ENCODE data around the gene C19orf53. TPM values are rescaled to one million over a fixed set of nuclear protein-coding genes. Genes with fewer than 3 reads are reported as not detected.
A peak's percentile ranks its signal among the peaks of the same experiment; 100 is the strongest.

Gene C19orf53
- total and polyA plus RNA-seq, 10 of the 15 experiments (the other 5 are each of a cell fraction or from before 2014, with no cell fraction given), result 109 to 449 (median 218) TPM

DNA sequence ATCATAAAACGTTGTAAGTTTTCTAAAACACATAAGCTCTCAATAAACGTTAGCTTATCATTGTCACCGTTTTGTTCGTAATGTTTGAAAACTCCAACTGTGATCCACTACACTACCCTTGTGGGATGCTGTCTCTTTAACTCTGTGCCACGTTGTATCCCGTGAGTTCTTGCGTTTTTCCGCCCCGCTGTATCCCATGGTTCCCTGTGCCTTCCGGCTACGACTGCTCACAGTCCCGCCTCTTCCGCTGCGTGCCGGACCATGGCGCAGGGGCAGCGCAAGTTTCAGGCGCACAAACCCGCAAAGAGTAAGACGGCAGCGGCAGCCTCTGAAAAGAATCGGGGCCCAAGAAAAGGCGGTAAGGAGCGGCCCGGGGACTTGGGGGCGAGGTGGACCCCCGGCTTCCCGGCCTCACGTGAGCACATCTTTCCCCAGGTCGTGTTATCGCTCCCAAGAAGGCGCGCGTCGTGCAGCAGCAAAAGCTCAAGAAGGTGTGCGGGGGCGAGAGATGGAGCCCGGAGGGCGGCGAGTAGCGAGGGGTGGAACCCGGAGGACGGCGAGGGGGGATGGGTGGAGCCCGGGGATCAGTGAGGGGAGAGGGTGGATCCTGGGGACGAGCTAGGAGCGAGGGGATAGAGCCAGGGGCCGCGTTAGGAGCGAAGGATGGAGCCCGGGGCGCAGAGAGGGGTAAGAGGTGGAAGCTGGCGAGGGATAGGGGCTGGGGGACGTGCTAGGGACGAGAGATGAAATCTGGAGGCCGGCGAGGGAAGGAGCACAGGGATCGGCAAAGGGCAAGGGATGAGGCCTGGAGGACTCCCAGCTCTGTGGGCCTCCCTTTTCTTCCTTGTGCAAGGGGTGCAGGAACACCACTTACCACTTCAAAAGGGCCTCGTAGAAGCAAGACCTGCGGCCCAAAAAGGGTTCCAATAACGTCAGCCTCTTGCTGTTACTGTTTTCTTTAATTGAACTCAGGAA is at the start of gene C19orf53 (continued):
- TF ChIP-seq, protein P1, sequence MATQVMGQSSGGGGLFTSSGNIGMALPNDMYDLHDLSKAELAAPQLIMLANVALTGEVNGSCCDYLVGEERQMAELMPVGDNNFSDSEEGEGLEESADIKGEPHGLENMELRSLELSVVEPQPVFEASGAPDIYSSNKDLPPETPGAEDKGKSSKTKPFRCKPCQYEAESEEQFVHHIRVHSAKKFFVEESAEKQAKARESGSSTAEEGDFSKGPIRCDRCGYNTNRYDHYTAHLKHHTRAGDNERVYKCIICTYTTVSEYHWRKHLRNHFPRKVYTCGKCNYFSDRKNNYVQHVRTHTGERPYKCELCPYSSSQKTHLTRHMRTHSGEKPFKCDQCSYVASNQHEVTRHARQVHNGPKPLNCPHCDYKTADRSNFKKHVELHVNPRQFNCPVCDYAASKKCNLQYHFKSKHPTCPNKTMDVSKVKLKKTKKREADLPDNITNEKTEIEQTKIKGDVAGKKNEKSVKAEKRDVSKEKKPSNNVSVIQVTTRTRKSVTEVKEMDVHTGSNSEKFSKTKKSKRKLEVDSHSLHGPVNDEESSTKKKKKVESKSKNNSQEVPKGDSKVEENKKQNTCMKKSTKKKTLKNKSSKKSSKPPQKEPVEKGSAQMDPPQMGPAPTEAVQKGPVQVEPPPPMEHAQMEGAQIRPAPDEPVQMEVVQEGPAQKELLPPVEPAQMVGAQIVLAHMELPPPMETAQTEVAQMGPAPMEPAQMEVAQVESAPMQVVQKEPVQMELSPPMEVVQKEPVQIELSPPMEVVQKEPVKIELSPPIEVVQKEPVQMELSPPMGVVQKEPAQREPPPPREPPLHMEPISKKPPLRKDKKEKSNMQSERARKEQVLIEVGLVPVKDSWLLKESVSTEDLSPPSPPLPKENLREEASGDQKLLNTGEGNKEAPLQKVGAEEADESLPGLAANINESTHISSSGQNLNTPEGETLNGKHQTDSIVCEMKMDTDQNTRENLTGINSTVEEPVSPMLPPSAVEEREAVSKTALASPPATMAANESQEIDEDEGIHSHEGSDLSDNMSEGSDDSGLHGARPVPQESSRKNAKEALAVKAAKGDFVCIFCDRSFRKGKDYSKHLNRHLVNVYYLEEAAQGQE (IDR thresholded peaks at IDR 0.05; ENCODE audit: low read depth, low read length), result 0 out of 2 replicates have a peak, but pooled peaks have one; percentile 18
- no peak for TF ChIP-seq MTA3 (IDR thresholded peaks at IDR 0.05; ENCODE audit: borderline replicate concordance, low read length)
- TF ChIP-seq NR2C2 (IDR thresholded peaks at IDR 0.05; ENCODE audit: borderline replicate concordance, control insufficient read depth, insufficient read length, low read depth), result no peak
- TF ChIP-seq NRF1 (conservative IDR thresholded peaks at IDR 0.05; ENCODE audit: low read depth, low read length), result 0 out of 2 replicates have a peak, but pooled peaks have one; percentile 20
- TF ChIP-seq STAT1 (conservative IDR thresholded peaks at IDR 0.05), result peak; percentile 97
- TF ChIP-seq TAF1 (IDR thresholded peaks at IDR 0.05; ENCODE audit: borderline replicate concordance, low read depth, low read length), result peak; percentile 89; the same call in 1 of the 2 replicates
- TF ChIP-seq, protein P2, sequence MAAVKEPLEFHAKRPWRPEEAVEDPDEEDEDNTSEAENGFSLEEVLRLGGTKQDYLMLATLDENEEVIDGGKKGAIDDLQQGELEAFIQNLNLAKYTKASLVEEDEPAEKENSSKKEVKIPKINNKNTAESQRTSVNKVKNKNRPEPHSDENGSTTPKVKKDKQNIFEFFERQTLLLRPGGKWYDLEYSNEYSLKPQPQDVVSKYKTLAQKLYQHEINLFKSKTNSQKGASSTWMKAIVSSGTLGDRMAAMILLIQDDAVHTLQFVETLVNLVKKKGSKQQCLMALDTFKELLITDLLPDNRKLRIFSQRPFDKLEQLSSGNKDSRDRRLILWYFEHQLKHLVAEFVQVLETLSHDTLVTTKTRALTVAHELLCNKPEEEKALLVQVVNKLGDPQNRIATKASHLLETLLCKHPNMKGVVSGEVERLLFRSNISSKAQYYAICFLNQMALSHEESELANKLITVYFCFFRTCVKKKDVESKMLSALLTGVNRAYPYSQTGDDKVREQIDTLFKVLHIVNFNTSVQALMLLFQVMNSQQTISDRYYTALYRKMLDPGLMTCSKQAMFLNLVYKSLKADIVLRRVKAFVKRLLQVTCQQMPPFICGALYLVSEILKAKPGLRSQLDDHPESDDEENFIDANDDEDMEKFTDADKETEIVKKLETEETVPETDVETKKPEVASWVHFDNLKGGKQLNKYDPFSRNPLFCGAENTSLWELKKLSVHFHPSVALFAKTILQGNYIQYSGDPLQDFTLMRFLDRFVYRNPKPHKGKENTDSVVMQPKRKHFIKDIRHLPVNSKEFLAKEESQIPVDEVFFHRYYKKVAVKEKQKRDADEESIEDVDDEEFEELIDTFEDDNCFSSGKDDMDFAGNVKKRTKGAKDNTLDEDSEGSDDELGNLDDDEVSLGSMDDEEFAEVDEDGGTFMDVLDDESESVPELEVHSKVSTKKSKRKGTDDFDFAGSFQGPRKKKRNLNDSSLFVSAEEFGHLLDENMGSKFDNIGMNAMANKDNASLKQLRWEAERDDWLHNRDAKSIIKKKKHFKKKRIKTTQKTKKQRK (IDR thresholded peaks at IDR 0.05; ENCODE audit: low read depth, low read length), result 0 out of 2 replicates have a peak, but pooled peaks have one; percentile 34
- no peak for TF ChIP-seq CBX5 (IDR thresholded peaks at IDR 0.05; ENCODE audit: low read depth)
- TF ChIP-seq TCF3 (IDR thresholded peaks at IDR 0.05; ENCODE audit: borderline replicate concordance, insufficient read depth, low read depth, low read length), result no peak
- no peak for TF ChIP-seq YBX1 (IDR thresholded peaks at IDR 0.05)
- no peak for TF ChIP-seq HDAC6 (IDR thresholded peaks at IDR 0.05; ENCODE audit: unreplicated experiment)
- TF ChIP-seq, protein P3, sequence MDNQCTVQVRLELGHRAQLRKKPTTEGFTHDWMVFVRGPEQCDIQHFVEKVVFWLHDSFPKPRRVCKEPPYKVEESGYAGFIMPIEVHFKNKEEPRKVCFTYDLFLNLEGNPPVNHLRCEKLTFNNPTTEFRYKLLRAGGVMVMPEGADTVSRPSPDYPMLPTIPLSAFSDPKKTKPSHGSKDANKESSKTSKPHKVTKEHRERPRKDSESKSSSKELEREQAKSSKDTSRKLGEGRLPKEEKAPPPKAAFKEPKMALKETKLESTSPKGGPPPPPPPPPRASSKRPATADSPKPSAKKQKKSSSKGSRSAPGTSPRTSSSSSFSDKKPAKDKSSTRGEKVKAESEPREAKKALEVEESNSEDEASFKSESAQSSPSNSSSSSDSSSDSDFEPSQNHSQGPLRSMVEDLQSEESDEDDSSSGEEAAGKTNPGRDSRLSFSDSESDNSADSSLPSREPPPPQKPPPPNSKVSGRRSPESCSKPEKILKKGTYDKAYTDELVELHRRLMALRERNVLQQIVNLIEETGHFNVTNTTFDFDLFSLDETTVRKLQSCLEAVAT (IDR thresholded peaks at IDR 0.05), result peak; percentile 89
- TF ChIP-seq GATAD2B (conservative IDR thresholded peaks at IDR 0.05; ENCODE audit: low read depth), result 0 out of 2 replicates have a peak, but pooled peaks have one; percentile 41
- TF ChIP-seq, protein P4, sequence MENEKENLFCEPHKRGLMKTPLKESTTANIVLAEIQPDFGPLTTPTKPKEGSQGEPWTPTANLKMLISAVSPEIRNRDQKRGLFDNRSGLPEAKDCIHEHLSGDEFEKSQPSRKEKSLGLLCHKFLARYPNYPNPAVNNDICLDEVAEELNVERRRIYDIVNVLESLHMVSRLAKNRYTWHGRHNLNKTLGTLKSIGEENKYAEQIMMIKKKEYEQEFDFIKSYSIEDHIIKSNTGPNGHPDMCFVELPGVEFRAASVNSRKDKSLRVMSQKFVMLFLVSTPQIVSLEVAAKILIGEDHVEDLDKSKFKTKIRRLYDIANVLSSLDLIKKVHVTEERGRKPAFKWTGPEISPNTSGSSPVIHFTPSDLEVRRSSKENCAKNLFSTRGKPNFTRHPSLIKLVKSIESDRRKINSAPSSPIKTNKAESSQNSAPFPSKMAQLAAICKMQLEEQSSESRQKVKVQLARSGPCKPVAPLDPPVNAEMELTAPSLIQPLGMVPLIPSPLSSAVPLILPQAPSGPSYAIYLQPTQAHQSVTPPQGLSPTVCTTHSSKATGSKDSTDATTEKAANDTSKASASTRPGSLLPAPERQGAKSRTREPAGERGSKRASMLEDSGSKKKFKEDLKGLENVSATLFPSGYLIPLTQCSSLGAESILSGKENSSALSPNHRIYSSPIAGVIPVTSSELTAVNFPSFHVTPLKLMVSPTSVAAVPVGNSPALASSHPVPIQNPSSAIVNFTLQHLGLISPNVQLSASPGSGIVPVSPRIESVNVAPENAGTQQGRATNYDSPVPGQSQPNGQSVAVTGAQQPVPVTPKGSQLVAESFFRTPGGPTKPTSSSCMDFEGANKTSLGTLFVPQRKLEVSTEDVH (IDR thresholded peaks at IDR 0.05; ENCODE audit: low read depth, partially characterized antibody), result peak; percentile 99
- peak; percentile 59 for TF ChIP-seq SMAD1 (IDR thresholded peaks at IDR 0.05; ENCODE audit: low read depth, partially characterized antibody)
- TF ChIP-seq POLR2A (IDR thresholded peaks at IDR 0.05; ENCODE audit: low read depth, low read length), result peak; percentile 99
- no peak; the same call in 1 of the 2 replicates for TF ChIP-seq SREBF2 (IDR thresholded peaks at IDR 0.05; ENCODE audit: low read length)

All from GM12878 (cell line).